ENCODE measurements around the gene NUP50.

GRCh38 chr22:45226503-45227186, 62.9 kb downstream of the NUP50 start:
- TF ChIP-seq ZFP30 (CRISPR knock-in tag; IDR thresholded peaks at IDR 0.05) (no peak), PPARA (CRISPR knock-in tag; IDR thresholded peaks at IDR 0.05; ENCODE audit: borderline replicate concordance) (no peak)
